GM23248 (cell line): ENCODE measurements around the gene ZNF778.

Source experiments
- EZH2 ChIP-seq: fragments of 200-600 bp; sonication (generic); IDR thresholded peaks from 2 replicates; pipeline ENCODE4 v1.6.1; 2018; ENCODE audit warnings: antibody characterized with exemption, mild to moderate bottlenecking; ENCODE audit not compliant: insufficient read depth, poor library complexity, severe bottlenecking
- EZH2phosphoT487 ChIP-seq: fragments of 200-600 bp; sonication (generic); IDR thresholded peaks from 2 replicates; pipeline ENCODE4 v1.6.1; 2018; ENCODE audit warnings: antibody characterized with exemption, moderate library complexity, mild to moderate bottlenecking, low read depth; ENCODE audit not compliant: insufficient read depth

DNA sequence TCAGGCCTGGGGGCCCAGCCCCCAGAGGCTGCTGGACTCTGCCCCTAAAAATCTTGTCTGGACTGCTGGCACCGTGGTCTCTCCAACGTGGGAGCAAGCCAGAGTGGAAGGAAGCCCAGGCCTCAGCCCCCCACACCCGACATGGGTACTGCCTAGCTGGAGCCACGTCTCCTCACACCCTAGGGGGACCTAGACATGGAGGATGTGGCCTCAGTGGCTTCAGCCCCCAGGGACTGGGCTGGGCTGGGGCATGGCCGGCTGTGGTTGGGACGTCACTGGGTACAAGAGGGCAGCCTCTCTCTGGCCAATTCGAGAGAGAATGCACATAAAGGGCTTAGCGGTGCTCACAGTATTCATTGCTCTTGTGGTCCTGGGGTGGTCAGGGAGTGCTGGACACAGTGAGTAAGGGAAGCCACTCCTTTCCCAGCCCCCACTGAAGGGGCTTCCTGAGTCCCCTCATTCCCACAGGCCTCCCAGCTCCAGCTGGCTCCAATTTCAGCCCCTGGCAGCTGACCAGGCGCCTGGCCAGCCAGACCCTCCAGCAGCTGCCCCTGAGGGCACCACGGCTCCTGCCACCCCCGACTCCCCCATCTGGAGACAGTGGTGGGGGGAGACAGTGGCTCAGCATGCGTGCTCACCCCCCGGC lies 44.9 kb upstream of the ZNF778 start:
- TF ChIP-seq EZH2 (no peak), EZH2phosphoT487 (no peak)
